GM18508 (cell line): ENCODE measurements around the gene CDCP1.

Experiments used
- ATAC-seq: cut with Tn5 transposase; IDR thresholded peaks from one replicate; pipeline ENCODE4 v1.9.1; 2021; ENCODE audit warnings: moderate number of reproducible peaks; ENCODE audit not compliant: insufficient read depth, unreplicated experiment

CDCP1 gene

GRCh38 chr3:45174234-45174633 lies 28.1 kb upstream of the CDCP1 start:
- ATAC-seq, result no peak

GRCh38 chr3:45173776-45174175 lies 27.6 kb upstream of the CDCP1 start:
- ATAC-seq, result no peak

DNA sequence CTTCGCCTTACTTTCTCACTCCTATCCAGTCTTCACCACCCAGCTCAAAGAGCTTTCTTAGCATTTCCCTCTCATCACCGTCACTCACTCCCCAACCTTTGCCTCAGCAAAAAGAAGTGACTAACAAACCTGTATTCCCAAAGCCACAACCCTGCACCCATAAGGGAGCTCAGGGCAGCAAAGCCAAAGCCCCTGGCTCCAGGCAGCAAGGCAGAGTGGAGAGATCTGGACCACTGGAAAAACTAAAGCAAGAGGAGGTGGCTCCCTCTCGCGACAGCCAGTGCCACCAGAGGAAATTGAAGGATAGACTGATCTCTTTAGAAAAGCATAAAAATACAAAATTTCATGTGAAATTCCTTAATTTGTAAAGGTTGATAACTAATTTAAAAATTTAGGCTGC lies 25.1 kb upstream of the CDCP1 start:
- ATAC-seq, result no peak

DNA sequence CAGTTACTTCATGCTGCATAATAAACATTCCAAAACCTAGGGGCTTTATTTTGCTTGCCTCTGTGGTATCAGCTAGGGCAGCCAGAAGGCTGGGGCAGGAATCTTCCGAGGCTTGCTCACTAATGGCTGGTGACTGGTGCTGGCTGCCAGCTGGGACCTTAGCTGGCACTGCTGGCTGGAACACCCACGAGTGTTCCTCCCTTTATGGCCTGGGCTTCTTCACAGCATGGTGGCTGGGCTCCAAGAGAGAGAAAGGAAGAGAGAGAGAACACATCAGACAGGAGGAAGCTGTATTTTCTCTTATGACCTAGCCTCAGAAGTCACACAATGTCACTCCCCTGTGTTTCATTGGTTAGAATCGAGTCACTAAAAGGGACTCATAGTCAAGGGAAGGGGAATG lies 23.9 kb upstream of the CDCP1 start:
- no peak for ATAC-seq

GRCh38 chr3:45169125-45169904 lies 23.1 kb upstream of the CDCP1 start:
- ATAC-seq, result no peak

DNA sequence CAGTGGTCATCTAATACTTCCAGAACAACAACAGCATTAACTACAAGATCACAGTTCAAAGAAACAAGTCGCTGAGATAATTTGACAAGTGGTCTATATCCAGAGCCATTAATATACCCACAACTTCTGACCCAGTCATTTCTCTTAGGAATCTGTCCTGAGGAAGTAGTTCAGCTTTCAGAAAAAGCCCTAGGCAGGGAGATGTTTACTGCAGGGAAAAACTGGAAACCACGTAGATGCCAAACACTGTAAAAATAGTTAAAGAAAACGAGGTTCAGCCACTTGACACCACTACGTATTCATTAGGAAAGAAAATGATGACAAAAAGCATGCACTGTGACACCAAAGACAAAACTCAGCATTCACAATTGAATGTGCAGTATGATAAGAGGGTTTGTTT lies 22.3 kb upstream of the CDCP1 start:
- ATAC-seq, result no peak

DNA sequence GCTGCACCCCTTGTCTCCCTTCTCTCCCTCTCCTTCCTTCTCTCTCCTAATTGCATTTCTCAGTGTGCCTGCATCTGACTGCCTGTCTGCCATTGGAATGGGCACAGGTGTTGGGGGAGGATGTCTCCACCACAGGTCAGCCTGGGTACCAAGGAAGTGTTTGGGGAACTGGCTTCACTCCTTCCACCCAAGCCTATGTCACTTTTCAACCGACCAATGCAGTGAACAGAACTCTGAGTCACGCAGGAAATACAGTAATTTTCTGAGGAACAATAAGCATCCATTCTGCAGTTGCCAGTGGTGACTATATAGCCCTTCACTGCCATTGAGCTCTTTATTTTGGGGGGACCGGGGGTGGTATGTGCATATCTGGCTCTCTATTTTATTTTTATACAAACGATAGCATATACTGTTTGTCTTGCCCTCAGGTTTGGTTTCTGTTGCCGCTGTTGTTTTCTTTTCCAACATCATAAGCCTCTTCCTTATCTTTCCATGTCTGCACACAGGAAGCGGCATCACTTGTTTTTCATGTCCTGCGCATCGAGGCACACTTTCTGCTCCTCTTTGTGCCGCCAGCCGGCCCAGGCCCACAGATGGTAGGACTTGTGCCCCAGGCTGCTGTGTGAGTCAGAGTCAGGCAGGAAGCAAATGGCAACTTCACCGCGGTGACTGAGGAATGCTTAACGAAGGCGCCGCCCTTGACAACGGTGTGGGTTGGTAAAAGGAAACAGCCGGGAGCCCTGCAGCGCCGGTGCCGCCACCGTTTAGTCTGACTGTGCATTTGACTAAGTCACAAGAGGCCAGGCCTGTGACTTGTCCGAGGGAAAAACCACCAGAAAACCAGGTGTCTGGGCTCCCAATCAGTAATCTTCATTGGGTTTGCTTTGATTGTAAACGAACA lies 21.1 kb upstream of the CDCP1 start:
- ATAC-seq, result peak; percentile 69

GRCh38 chr3:45166321-45166879 lies 20.2 kb upstream of the CDCP1 start:
- no peak for ATAC-seq

DNA sequence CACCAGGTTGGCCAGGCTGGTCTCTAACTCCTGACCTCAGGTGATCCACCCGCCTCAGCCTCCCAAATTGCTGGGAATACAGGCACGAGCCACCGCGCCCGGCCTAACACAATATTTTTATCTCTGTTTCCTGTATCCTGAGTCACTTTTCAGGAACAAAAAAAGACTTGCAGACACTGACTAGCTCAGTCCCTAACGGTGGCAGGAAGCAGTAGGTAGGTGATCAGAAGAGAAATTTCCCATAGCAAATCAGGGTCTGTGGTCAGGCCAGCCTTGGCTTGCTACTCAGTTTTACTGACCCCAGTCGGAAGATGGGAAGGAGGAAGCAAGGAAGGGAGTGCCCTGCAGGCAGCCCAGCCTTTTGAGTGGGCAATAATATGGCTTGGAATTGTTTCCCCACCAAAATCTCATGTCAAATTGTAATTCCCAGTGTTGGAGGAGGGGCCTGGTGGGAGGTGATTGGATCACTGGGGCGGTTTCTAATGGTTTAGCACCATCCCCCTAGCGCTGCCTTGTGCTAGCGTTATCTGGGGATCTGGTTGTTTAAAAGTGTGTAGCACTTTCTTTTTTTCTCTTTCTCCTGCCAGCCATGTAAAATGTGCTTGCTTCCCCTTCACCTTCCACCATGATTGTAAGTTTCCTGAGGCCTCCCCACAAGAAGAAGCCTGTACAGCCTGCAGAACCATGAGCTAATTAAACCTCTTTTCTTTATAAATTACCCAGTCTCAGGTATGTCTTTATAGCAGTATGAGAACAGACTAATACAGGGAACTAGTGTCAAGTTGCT lies 19.5 kb upstream of the CDCP1 start:
- no peak for ATAC-seq

DNA sequence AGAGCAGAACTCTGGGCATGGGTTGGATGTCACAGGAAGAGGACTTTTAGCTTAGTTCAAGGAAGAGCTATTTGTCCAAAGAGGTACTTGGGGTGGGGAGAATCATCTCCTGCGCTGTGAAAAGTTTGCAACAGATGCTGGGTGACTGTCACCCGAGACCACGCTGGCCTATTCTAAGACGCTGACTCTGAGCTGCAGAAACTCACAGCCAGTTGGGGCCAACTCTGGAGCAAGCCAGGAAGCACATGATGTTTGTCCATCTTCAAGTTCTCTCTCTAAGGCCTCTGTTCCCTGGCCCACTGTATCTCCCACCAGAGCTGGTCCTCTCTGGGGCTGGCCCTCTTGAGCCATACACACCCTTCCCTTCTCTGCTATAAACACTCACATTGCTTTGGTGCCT lies 17.9 kb upstream of the CDCP1 start:
- no peak for ATAC-seq

- no peak for ATAC-seq
Observed at GRCh38 chr3:45163481-45163880, 17.3 kb upstream of the CDCP1 start.

- ATAC-seq, result no peak
Observed at GRCh38 chr3:45154641-45155147, 8.5 kb upstream of the CDCP1 start.

DNA sequence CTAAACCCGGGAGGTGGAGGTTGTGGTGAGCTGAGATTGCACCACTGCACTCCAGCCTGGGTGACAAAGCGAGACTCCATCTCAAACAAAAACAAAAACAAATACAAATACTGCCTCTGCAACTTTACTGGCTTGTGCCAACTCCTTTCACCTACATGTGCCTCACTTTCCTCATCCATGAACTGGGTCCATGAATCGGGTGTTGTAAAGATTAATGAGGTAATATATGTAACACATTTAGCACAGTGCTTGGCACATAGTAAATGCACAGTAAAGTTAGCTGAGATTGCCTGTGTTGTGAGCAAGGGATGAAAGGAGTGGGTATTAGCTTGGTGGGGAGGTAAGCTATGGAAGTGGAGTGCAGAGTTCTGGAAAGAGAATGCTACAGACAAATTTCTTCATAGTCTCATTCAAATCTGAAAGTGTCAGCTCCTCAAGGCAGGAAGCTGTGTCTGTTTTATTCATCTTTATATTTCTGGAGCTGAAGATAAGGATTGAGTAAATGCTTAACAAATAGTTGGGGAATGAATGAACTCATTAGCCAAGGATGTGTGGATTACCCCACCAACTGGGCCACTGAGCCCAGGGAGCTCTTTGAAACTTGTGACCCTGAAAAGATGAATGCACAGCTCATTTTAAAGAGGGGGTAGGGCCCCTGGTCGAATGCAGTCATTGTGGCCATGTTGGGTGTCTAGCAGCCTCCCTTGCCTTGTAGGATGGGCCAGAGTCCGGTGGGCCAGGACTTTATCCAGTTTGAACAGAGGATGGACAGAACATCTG lies 7.7 kb upstream of the CDCP1 start:
- ATAC-seq, result no peak

DNA sequence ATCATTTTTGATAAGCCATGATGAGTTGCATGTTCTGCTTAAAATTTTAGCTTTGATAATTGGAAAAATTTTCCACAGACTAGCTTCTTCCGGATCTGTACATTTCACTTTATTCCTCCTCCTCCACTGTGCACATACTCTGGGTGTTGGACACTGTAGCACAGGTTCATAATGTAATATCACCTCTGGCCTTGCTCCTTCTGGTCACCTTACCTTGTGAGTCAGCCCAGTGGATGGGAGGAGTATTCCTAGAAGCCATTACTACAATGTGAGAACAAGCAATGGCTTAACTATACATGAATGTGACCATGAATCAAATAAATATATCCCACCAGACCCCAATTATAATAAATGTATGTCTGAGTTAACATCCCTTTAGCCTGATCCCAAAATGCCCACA lies 6.1 kb upstream of the CDCP1 start:
- no peak for ATAC-seq

- no peak for ATAC-seq
Observed at GRCh38 chr3:45151100-45151499, 4.9 kb upstream of the CDCP1 start.

- no peak for ATAC-seq
Observed at GRCh38 chr3:45148921-45149320, 2.7 kb upstream of the CDCP1 start.

DNA sequence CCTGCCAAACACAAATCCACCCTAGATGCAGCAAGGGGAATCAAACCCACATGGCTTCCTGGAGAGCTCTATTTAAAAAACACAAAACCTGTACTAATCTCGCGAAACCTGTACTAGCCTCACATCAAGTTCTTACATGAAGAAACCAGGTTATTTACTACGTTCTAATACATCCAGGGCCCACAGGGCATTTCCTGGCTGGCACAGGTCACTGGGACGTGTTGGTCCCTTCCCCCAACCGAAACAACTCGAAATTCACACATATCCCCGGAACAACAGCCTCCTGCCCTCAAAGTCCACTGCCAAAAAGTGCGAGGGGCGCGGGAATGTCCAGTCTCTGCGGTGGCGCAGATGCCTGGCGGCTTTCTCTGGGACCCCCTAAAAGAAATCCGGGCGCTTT lies 955 bp downstream of the CDCP1 start:
- ATAC-seq, result no peak

DNA sequence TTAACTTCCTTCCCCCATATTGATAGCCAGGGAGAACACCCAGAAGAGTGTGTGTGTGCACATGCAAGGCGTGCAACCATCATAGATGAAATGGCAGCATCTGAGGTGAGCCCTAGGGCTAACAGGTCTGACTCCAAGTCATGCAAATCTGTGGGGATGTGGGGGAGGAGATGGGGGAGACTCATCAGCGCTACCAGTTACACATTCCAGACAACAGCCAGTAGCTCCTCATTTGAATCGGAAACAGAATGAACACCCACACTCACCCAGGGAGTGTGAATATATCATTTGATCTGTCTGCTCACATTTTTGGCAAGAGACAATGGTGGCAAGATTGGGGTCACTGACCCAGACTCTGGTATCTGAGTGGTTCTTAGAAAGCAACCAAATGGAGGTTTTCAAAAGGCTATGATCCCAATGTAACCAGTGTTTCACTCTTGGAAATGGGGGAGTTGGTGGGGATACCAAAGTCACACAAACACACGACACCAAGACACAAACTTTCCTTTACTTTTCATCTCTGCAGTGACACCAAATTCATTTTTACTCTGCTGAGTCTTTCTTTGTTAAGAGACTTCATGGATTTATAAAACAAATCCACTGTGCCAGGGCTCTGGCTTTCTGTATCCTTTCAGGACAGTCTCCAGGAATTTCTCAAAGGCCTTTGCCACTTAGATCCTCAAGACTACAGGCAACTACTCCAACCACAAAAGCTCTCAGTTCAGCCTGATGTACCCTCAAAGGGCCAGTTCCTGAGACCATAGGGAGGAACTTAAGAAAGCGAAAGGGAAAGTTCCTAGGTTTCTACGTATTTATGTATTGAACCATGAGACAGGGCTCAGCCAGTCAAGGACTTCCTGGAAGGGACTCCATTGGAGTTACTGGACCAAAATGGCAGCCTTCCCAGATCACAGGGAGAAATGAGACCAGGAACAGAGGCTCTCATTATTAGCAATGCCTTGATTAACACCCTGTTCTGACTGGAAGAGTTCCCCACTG lies 2.2 kb downstream of the CDCP1 start:
- no peak for ATAC-seq
